ENCODE measurements around the gene CSMD2.

- no peak for TF ChIP-seq CTCF (IDR thresholded peaks at IDR 0.05 in 4 of 5, conservative IDR thresholded peaks at IDR 0.05 in 1 of 5)
- TF ChIP-seq POLR2A (IDR thresholded peaks at IDR 0.05): no peak
These were observed 77.0 kb downstream of the CSMD2 start for GRCh38 chr1:34087986-34088385.

Measured in gastrocnemius medialis (tissue), 4 donors.